ENCODE data around the gene NWD2. TPM values are rescaled to one million over a fixed set of nuclear protein-coding genes. Genes with fewer than 3 reads are reported as not detected.

Gene NWD2
- total RNA-seq, 1 experiment from 2014 or later: not detected

DNA sequence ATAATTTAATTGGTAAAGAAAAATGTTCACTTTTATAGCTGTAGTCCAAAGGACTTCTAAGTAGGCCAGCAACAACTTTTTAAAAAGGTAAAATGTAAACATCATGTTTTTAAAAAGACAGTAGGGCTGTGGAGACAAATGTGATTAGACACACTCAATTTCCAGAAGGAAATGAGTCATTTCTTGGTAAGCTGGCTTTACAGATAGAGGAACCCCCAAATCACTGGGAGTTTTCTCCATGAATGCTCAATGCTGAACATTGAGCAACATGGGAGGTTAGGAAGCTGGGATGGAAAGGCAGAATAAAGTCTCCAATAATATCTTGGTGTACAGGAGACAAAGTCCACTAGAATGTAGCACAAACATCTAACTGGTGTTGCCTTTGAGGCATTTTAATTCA, 121.3 kb downstream of the NWD2 start (continued):
- no peak for TF ChIP-seq TCF7L2 (IDR thresholded peaks at IDR 0.05; ENCODE audit: borderline replicate concordance, extremely low read depth, insufficient read depth, insufficient read length)

GRCh38 chr4:37367901-37368300, 123.4 kb downstream of the NWD2 start:
- ChIA-PET POLR2A (no interaction called here), RAD21 (ENCODE audit: low non-redundant PET in 1 of 2, low total read pairs in 2 of 2, uncharacterized antibody in 2 of 2, unreplicated experiment in 2 of 2) (interaction anchor here in 1 of 2 experiments (0.6 kb wide), 1 partner anchor 245 kb away, joined by 3 read pairs; no protein-coding TSS in a partner anchor), CTCF (interaction anchor here (1.8 kb wide), 1 partner anchor 20 kb away, joined by 3 read pairs; no protein-coding TSS in a partner anchor)
- Histone ChIP-seq H2AFZ (ENCODE audit: low read depth, low read length, poor library complexity, severe bottlenecking) (no peak overlapping the region), H3K36me3 (ENCODE audit: control insufficient read depth in 1 of 2, insufficient read depth in 2 of 2, low read length in 2 of 2) (no peaks in the 10 kb centered on the region), H3K4me3 (replicated peaks in 1 of 2; ENCODE audit: low read depth in 1 of 2, low read length in 2 of 2) (no peak overlapping the region), H3K27ac (ENCODE audit: low read depth, low read length) (no peak overlapping the region), H3K9ac (ENCODE audit: low read length) (no peak overlapping the region), H4K20me1 (ENCODE audit: insufficient read depth) (no peaks in the 10 kb centered on the region; the same call in 1 of the 2 replicates), H3K9me2 (ENCODE audit: insufficient read depth) (no peaks in the 10 kb centered on the region), H3K4me2 (ENCODE audit: low read length) (no peak overlapping the region), H3K27me3 (ENCODE audit: insufficient read depth, low read length) (peaks cover 11% of the 10 kb centered on the region; the same call in 1 of the 2 replicates), H3K79me2 (ENCODE audit: insufficient read depth, low read length) (no peaks in the 10 kb centered on the region), H3K4me1 (ENCODE audit: control insufficient read depth in 1 of 2, insufficient read depth in 2 of 2, low read length in 2 of 2) (no peaks in the 10 kb centered on the region), H3K9me3 (ENCODE audit: control insufficient read depth in 1 of 2, insufficient read depth in 1 of 2, low read depth in 1 of 2, low read length in 2 of 2) (no peaks in the 10 kb centered on the region)
- no peak for DNase-seq (ENCODE audit: low read depth, low spot score)
- intact Hi-C loops (cut with micrococcal nuclease): no loop called here
- TF ChIP-seq SP1 (IDR thresholded peaks at IDR 0.05; ENCODE audit: low read depth): no peak
- TF ChIP-seq REST (IDR thresholded peaks at IDR 0.05; ENCODE audit: low read depth): no peak
- TF ChIP-seq ZBTB33 (IDR thresholded peaks at IDR 0.05; ENCODE audit: extremely low read depth, insufficient replicate concordance, low read length): no peak
- TF ChIP-seq SIN3A (IDR thresholded peaks at IDR 0.05; ENCODE audit: low read depth): no peak
- no peak for TF ChIP-seq CBX3 (IDR thresholded peaks at IDR 0.05; ENCODE audit: low read depth)
- TF ChIP-seq YY1 (IDR thresholded peaks at IDR 0.05; ENCODE audit: extremely low read depth, insufficient replicate concordance, low read depth, low read length): no peak
- TF ChIP-seq TCF7L2 (IDR thresholded peaks at IDR 0.05; ENCODE audit: borderline replicate concordance, extremely low read depth, insufficient read depth, insufficient read length): no peak
- no peak for TF ChIP-seq EZH2phosphoT487 (IDR thresholded peaks at IDR 0.05; ENCODE audit: borderline replicate concordance)
- no peak for TF ChIP-seq CTCF (IDR thresholded peaks at IDR 0.05 in 2 of 3, conservative IDR thresholded peaks at IDR 0.05 in 1 of 3; ENCODE audit: borderline replicate concordance in 1 of 3, insufficient read depth in 1 of 3, low read depth in 2 of 3, low read length in 2 of 3)
- no peak for TF ChIP-seq ZFX (IDR thresholded peaks at IDR 0.05)
- TF ChIP-seq JUND (IDR thresholded peaks at IDR 0.05): no peak
- TF ChIP-seq FOSL1 (IDR thresholded peaks at IDR 0.05; ENCODE audit: low read depth): no peak
- TF ChIP-seq CEBPB (IDR thresholded peaks at IDR 0.05; ENCODE audit: low read depth): no peak
- TF ChIP-seq, protein P1, sequence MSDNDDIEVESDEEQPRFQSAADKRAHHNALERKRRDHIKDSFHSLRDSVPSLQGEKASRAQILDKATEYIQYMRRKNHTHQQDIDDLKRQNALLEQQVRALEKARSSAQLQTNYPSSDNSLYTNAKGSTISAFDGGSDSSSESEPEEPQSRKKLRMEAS (IDR thresholded peaks at IDR 0.05): no peak
- TF ChIP-seq ELF1 (IDR thresholded peaks at IDR 0.05; ENCODE audit: borderline replicate concordance, low read depth): no peak
- ATAC-seq: no peak
- no TSS peak for BruUV-seq (replicated peaks)

All from HCT116 (cell line).